ENCODE data around the gene DDX25.
"Not testable (repeated sequence)": the region's sequence is repeated elsewhere in the genome, so short reads cannot be mapped to it uniquely, and the experiment has no call there.

DDX25 gene

GRCh38 chr11:125903711-125904659 lies at the start of gene DDX25:
Gene DDX25, plus strand, starts transcription at chr11:125904508. Its CDS starts 10 bp downstream, at chr11:125904518.
- DNase-seq (ENCODE audit: low read depth in 1 of 2, low spot score in 1 of 2): no peak

- DNase-seq (ENCODE audit: low read depth in 1 of 2, low spot score in 1 of 2): not testable (repeated sequence)
Measured at GRCh38 chr11:125857670-125858069, 46.6 kb upstream of the DDX25 start.

GRCh38 chr11:125862786-125863185 lies 41.5 kb upstream of the DDX25 start:
- DNase-seq (ENCODE audit: low read depth in 1 of 2, low spot score in 1 of 2): not testable (repeated sequence)

- not testable (repeated sequence) for DNase-seq (ENCODE audit: low read depth in 1 of 2, low spot score in 1 of 2)
Measured at GRCh38 chr11:125865354-125865753, 39.0 kb upstream of the DDX25 start.

GRCh38 chr11:125869521-125869920 lies 34.8 kb upstream of the DDX25 start:
- no peak for DNase-seq (ENCODE audit: low read depth in 1 of 2, low spot score in 1 of 2)

GRCh38 chr11:125871391-125872137 lies 32.7 kb upstream of the DDX25 start:
- DNase-seq (ENCODE audit: low read depth in 1 of 2, low spot score in 1 of 2): no peak

- DNase-seq (ENCODE audit: low read depth in 1 of 2, low spot score in 1 of 2): no peak
Measured at GRCh38 chr11:125872138-125872491, 32.2 kb upstream of the DDX25 start.

- DNase-seq (ENCODE audit: low read depth in 1 of 2, low spot score in 1 of 2): no peak
Measured at GRCh38 chr11:125873881-125874555, 30.3 kb upstream of the DDX25 start.

GRCh38 chr11:125874556-125875124 lies 29.7 kb upstream of the DDX25 start:
- DNase-seq (ENCODE audit: low read depth in 1 of 2, low spot score in 1 of 2): peak in 1 of 2 donors; percentile 55

- DNase-seq (ENCODE audit: low read depth in 1 of 2, low spot score in 1 of 2): no peak
Measured at GRCh38 chr11:125881291-125881690, 23.0 kb upstream of the DDX25 start.

GRCh38 chr11:125883375-125883774 lies 20.9 kb upstream of the DDX25 start:
- no peak for DNase-seq (ENCODE audit: low read depth in 1 of 2, low spot score in 1 of 2)

- no peak for DNase-seq (ENCODE audit: low read depth in 1 of 2, low spot score in 1 of 2)
Measured at GRCh38 chr11:125886997-125887372, 17.3 kb upstream of the DDX25 start.

GRCh38 chr11:125887373-125888324 lies 16.7 kb upstream of the DDX25 start, which contains the start of gene HYLS1:
Gene HYLS1, plus strand, starts transcription at chr11:125887668. Its CDS starts 11,701 bp downstream, at chr11:125899369.
- DNase-seq (ENCODE audit: low read depth in 1 of 2, low spot score in 1 of 2): peak; percentile 90 to 94

GRCh38 chr11:125890447-125891100 lies 13.7 kb upstream of the DDX25 start:
- no peak for DNase-seq (ENCODE audit: low read depth in 1 of 2, low spot score in 1 of 2)

- DNase-seq (ENCODE audit: low read depth in 1 of 2, low spot score in 1 of 2): no peak
Measured at GRCh38 chr11:125892071-125892470, 12.2 kb upstream of the DDX25 start.

- no peak for DNase-seq (ENCODE audit: low read depth in 1 of 2, low spot score in 1 of 2)
Measured at GRCh38 chr11:125892994-125893393, 11.3 kb upstream of the DDX25 start.

GRCh38 chr11:125901872-125902271 lies 2.4 kb upstream of the DDX25 start:
- no peak for DNase-seq (ENCODE audit: low read depth in 1 of 2, low spot score in 1 of 2)

- DNase-seq (ENCODE audit: low read depth in 1 of 2, low spot score in 1 of 2): no peak
Measured at GRCh38 chr11:125902277-125902926, 1.9 kb upstream of the DDX25 start.
